KOPT-K1 (cell line): ENCODE measurements around the gene SPPL2B.
"Not testable (repeated sequence)": the region's sequence is repeated elsewhere in the genome, so short reads cannot be mapped to it uniquely, and the experiment has no call there.

ENCODE experiments used
- H3K27ac ChIP-seq: fragments of 200-600 bp; sonication (generic); 2 replicates; pipeline ENCODE4 v1.5.1; 2016; ENCODE audit warnings: antibody characterized with exemption, mild to moderate bottlenecking, low read depth, low read length; ENCODE audit not compliant: poor library complexity, severe bottlenecking
- H3K36me3 ChIP-seq: fragments of 200-600 bp; sonication (generic); 2 replicates; pipeline ENCODE4 v1.5.1; 2017; ENCODE audit warnings: antibody characterized with exemption, mild to moderate bottlenecking, low read length, moderate library complexity; ENCODE audit not compliant: insufficient read depth
- H3K9me3 ChIP-seq: fragments of 200-600 bp; sonication (generic); 2 replicates; pipeline ENCODE4 v1.5.1; 2017; ENCODE audit warnings: antibody characterized with exemption, low read length, mild to moderate bottlenecking; ENCODE audit not compliant: insufficient read depth, poor library complexity, severe bottlenecking

Gene SPPL2B

DNA sequence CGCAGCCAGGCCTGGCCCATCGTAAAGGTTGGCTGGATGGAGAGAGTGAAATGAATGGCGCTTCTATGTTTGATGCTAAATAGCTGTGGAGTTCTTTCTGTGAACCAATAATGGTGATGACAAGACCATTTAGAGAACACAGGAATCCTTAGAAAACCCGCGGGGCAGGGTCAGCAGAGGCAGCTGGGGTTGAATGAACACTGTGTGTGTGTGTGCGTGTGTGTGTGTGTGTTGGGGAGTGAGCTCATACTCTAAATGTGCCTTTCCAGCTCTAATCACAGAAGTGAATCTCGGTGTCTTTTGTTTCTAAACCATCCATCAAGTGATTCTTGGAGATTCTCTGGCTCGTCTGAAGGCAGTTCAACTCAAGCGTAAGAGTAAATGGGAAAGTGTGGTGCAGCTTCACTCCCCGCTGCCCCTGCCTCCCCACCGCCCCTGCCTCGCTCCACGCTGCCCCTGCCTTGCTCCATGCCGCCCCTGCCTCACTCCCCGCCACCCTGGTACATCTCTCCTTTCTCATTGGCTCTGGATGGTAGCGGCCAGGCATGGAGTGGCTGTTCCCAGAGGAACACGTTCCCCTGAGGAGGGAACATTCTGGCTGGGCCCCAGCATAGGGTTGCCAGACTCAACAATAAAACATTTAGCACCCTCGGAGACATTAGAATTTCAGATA lies 52.8 kb downstream of the SPPL2B start:
- H3K27ac ChIP-seq: no peak overlapping the region
- peaks cover 17% of the 10 kb centered on the region for H3K9me3 ChIP-seq
- H3K36me3 ChIP-seq: no peaks in the 10 kb centered on the region

DNA sequence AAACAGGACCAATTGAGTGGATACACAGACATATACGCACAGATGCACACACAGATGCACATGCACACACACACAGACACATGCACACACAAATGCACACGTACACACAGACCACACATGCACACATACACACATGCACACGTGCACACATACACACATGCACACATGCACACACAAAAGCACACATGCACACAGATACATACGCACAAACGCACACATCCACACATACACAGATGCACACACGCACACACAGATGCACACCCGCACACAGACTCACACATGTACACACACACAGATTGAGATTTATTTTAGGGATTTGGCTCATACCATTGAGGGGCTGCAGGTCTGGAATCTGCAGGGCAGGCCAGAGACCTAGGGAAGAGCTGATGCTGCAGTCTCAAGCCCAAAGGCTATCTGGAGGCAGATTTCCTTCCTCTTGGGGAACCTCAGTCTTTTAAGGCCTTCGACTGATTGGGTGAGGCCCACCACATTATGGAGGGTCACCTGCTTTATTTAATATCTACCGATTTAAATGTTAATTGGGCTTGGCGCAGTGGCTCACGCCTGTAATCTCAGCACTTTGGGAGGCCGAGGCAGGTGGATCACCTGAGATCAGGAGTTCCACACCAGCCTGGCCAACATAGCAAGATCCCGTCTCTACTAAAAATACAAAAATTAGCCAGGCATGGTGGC lies 54.2 kb downstream of the SPPL2B start:
- no peak overlapping the region for H3K27ac ChIP-seq
- peaks cover 17% of the 10 kb centered on the region for H3K9me3 ChIP-seq
- no peaks in the 10 kb centered on the region for H3K36me3 ChIP-seq

DNA sequence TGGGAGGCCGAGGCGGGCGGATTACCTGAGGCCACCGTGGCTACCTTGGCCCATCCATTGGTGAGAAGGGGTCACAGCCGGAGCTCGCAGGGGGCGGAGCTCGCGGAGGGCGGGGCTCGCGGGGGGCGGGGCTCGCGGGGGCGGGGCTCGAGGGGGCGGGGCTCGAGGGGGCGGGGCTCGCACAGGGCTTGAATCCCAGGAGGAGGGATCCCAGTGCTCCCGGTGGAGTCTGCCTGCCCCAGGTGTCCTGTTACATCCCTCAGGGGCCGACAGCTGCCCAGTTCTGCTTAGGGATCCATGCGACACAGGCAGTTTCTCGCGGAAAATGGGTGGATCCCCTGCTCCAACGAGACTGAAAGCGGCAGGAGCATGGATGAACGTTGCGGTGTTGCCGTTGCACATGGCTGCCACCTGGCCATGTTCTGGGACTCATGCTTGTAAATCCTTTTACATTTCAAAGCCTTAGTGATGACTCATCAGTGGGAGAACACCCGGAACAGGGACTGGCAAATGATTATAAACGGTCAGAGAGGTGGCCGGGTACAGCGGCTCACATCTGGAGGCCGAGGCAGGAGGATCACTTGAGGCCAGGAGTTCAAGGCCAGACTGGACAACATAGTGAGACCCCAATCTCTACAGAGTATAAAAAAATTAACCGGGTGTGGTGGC lies 56.7 kb downstream of the SPPL2B start:
- Histone ChIP-seq H3K9me3 (peaks cover 9% of the 10 kb centered on the region), H3K27ac (no peak overlapping the region), H3K36me3 (no peaks in the 10 kb centered on the region)

DNA sequence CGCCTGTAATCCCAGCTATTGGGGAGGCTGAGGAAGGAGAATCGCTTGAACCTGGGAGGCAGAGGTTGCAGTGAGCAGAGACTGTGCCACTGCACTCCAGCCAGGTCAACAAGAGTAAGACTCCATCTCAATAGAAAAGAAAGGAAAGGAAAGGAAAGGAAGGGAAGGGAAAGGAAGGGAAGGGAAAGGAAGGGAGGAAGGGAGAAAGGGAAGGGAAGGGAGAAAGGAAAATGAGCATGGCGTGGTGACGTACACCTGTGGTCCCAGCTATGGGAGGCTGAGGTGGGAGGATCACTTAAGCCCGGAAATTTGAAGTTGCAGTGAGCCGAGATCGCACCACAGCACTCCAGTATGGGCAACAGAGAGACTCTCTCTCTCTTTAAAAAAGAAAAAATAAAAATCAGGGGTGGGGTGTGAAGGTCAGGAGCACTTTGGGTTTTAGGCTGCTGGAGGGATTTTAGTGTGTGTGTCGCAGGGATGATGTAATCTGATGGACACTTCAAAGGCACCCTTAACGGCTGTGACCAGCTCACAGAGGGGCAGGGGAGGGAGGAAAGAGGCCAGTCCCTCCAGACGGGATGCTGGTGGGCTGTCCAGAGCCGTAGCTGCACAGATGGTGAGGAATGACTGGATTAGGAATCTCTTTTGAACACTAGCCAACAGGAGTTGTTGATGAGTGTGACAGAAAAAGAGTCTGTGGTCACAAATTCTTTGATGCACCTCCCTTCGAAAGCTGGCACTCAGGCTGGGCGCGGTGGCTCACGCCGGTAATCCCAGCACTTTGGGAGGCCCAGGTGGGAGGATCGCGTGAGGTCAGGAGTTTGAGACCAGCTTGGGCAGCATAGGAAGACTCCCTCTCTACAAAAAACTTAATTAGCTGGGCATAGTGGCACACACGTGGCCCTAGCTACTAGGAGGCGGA lies 59.1 kb downstream of the SPPL2B start:
- Histone ChIP-seq H3K9me3 (no peaks in the 10 kb centered on the region), H3K36me3 (no peaks in the 10 kb centered on the region), H3K27ac (no peak overlapping the region)

DNA sequence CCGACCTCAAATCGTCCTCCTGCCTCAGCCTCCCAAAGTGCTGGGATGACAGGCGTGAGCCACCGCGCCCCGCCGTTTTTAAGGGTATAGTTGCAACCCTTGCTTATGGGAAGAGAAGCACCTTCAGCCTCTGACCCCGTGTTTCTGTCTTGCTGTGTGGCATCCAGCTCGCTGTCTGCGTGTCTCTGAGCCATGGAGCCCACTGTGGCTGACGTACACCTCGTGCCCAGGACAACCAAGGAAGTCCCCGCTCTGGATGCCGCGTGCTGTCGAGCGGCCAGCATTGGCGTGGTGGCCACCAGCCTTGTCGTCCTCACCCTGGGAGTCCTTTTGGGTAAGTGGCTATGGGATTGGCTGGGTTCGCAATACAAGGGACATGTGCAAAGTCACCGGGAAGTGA lies 61.1 kb downstream of the SPPL2B start:
- Histone ChIP-seq H3K9me3 (no peaks in the 10 kb centered on the region), H3K36me3 (no peaks in the 10 kb centered on the region), H3K27ac (no peak overlapping the region)

DNA sequence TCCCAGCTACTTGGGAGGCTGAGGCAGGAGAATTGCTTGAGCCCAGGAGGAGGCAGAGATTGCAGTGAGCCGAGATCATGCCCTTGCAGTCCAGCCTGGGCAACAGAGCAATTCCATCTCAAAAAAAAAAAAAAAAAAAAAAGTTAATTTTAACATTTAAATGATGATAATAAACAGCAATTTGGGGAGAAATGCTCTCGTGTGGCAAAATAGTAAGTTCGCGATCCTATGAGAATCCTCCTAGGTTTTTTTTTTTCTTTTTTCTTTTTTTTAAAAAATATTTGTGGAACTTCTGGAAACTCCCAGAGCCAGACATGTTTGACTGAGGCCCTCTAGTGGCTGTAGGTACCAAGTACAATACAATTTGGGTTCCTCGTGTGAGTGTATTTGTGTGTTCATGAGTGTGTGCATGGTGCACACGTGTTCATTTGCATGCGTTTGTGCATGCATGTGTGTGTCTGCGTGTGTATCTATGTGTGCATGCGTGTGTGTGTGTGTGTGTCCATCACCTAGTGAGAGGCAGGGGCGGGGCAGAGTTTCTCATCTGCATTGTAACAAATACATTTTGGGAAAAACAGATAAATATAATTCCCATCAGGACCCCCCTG lies 62.7 kb downstream of the SPPL2B start:
- Histone ChIP-seq H3K36me3 (no peaks in the 10 kb centered on the region), H3K27ac (no peak overlapping the region), H3K9me3 (no peaks in the 10 kb centered on the region)

DNA sequence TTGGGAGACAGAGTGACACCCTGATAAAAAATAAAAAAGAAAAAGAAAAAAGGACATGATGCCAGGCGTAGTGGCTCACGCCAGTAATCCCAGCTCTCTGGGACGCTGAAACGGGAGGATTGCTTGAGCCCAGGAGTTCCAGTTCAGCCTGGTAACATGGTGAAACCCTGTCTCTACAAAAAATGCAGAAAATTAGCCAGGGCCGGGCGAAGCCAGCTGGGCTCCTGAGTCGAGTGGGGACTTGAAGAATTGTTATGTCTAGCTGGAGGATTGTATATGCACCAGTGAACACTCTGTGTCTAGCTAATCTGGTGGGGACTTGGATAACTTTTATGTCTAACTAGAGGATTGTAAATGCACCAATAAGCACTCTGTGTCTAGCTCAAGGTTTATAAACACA lies 63.9 kb downstream of the SPPL2B start:
- no peaks in the 10 kb centered on the region for H3K9me3 ChIP-seq
- H3K27ac ChIP-seq: no peak overlapping the region

DNA sequence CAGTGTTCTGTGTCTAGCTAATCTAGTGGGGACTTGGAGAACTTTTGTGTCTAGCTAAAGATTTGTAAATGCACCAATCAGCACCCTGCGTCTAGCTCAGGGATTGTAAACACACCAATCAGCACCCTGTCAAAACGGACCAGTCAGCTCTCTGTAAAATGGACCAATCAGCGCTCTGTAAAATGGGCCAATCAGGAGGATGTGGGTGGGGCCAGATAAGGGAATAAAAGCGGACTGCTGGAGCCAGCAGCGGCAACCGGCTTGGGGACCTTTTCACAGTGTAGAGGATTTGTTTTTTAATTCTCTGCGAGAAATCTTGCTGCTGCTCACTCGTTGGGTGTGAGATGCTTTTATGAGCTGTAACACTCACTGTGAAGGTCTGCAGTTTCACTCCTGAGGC lies 64.4 kb downstream of the SPPL2B start:
- not testable (repeated sequence) for H3K9me3 ChIP-seq, H3K36me3 ChIP-seq, H3K27ac ChIP-seq

More for the DNA sequence above, 63.9 kb downstream of the SPPL2B start:
- H3K36me3 ChIP-seq: no peaks in the 10 kb centered on the region

DNA sequence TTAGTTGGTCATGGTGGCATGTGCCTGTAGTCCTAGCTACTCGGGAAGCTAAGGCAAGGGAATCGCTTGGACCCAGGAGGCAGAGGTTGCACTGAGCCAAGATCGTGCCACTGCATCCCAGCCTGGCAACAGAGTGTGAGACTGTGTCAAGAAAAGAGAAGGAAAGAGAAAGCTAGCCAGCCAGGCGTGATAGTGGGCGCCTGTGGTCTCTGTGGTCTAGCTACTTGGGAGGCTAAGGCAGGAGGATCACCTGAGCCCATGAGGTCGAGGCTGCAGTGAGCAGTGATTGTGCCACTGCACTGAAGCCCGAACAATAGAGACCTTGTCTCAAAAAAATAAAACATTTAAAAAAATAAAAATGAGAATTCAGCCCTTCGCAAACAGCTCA lies 65.6 kb downstream of the SPPL2B start:
- no peaks in the 10 kb centered on the region for H3K9me3 ChIP-seq
- no peaks in the 10 kb centered on the region for H3K36me3 ChIP-seq
- H3K27ac ChIP-seq: peak overlapping the region; percentile 28

DNA sequence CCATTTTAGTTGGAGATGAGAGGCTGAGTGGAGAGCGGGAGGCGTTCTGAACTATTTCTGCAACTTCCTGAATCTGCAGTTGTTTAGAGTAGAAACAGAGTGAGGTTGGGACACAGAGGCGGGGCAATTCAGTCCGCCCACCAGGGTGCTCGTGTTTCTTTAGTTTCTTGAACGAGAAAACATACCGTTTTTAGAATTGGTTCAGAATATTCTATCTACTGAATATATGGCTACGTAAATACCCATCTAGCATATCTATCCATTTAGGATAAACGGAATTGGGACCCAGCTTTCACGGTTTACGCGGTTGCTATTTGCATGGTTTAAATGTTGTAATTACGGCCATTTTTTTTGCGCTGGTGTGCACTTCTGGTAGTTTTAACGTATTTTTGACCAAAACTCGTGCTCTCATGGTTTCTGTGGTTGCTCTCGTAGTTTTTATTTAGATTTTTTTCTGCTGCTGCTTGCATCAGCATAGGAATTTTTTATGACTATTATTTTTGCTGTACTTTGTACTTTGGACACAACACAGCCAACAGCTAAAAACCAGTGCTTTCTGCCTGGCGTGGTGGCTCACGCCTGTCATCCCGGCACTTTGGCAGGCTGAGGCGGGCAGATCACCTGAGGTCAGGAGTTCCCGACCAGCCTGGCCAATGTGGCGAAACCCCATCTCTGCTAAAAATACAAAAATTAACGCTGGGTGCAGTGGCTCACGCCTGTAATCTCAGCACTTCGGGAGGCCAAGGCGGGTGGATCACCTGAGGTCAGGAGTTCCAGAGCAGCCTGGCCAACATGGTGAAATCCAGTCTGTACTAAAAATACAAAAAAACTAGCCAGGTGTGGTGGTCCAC lies 66.2 kb downstream of the SPPL2B start:
- Histone ChIP-seq H3K9me3 (no peaks in the 10 kb centered on the region), H3K27ac (peak overlapping the region; percentile 28), H3K36me3 (no peaks in the 10 kb centered on the region)

DNA sequence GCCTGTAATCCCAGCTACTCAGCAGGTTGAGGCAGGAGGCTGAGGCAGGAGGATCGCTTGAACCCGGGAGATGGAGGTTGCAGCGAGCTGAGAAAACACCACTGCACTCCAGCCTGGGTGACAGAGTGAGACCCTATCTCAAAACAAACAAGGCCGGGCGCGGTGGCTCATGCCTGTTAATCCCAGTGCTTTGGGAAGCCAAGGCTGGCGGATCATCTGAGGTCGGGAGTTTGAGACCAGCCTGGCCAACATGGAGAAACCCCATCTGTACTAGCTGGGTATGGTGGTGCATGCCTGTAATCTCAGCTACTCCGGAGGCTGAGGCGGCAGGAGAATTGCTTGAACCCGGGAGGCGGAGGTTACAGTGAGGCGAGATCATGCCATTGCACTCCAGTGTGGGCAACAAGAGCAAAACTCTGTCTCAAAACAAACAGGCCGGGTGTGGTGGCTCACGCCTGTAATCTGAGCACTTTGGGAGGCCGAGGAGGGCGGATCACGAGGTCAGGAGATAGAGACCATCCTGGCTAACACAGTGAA lies 66.9 kb downstream of the SPPL2B start:
- H3K9me3 ChIP-seq, H3K36me3 ChIP-seq: not testable (repeated sequence)
- peak overlapping the region; percentile 28 for H3K27ac ChIP-seq

DNA sequence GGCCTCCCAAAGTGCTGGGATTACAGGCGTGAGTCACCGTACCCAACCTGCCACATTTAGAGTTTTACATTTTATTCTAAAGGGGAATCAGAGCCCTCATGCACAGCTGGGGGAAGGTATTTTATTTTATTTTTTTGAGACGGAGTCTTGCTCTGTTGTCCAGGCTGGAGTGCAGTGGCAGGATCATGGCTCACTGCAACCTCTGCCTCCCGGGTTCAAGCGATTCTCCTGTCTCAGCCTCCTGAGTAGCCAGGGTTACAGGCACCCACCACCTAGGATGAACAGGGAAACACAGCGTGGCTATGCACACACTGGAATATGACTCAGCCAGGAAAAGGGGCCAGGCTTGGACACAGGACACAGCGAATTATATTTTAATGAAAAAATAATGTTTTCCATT lies 68.7 kb downstream of the SPPL2B start:
- H3K27ac ChIP-seq, H3K9me3 ChIP-seq, H3K36me3 ChIP-seq: not testable (repeated sequence)

DNA sequence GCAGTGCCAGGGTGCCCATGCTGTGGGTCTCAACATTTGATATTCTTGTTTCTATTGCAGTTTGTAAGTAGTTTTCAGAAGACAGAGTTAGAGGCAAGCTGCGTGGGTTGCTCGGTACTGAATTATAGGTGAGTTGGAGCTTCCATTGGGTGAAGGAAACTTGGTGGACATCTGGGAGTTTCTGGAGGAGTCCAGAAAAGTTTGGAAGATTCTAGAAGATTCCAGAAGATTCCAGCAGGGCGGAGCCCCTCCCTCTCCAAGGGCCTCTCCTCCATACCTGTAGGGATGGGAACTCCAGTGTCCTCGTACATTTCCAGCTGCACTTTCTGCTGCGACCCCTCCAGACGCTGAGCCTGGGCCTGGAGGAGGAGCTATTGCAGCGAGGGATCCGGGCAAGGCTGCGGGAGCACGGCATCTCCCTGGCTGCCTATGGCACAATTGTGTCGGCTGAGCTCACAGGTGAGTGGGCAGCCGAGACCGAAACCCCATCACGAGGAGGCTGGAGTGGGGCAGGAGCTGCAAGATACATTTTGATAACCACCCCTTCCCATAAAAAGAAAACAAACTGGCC lies 70.3 kb downstream of the SPPL2B start:
- no peak overlapping the region for H3K27ac ChIP-seq

More for the DNA sequence above, 70.3 kb downstream of the SPPL2B start:
- Histone ChIP-seq H3K36me3 (no peaks in the 10 kb centered on the region), H3K9me3 (no peaks in the 10 kb centered on the region)
